GM19023 (cell line): Measurements from ENCODE around the gene SNRPD1.
"Not testable (repeated sequence)": the region's sequence is repeated elsewhere in the genome, so short reads cannot be mapped to it uniquely, and the experiment has no call there.

ENCODE experiments used
- ATAC-seq: cut with Tn5 transposase; IDR thresholded peaks from one replicate; pipeline ENCODE4 v1.9.1; 2021; ENCODE audit warnings: mild to moderate bottlenecking, moderate library complexity; ENCODE audit not compliant: unreplicated experiment

SNRPD1 gene

GRCh38 chr18:21612125-21613039 lies at the start of gene SNRPD1:
Gene SNRPD1 (plus strand): TSS chr18:21612314. CDS start chr18:21612430, 116 bp downstream.
- ATAC-seq, result peak; percentile 99

- ATAC-seq, result no peak
Observed at GRCh38 chr18:21571772-21572171, 40.3 kb upstream of the SNRPD1 start.

GRCh38 chr18:21575656-21576055 lies 36.5 kb upstream of the SNRPD1 start:
- ATAC-seq, result no peak

- no peak for ATAC-seq
Observed at GRCh38 chr18:21584391-21584790, 27.7 kb upstream of the SNRPD1 start.

- ATAC-seq, result not testable (repeated sequence)
Observed at GRCh38 chr18:21592361-21592760, 19.8 kb upstream of the SNRPD1 start.

GRCh38 chr18:21593540-21594257 lies 18.4 kb upstream of the SNRPD1 start:
- no peak for ATAC-seq

GRCh38 chr18:21597620-21598019 lies 14.5 kb upstream of the SNRPD1 start:
- ATAC-seq, result no peak

GRCh38 chr18:21598726-21599584 lies 13.2 kb upstream of the SNRPD1 start:
- ATAC-seq, result no peak

GRCh38 chr18:21599585-21600525 lies 12.3 kb upstream of the SNRPD1 start:
- ATAC-seq, result peak; percentile 50

GRCh38 chr18:21600526-21601410 lies 11.3 kb upstream of the SNRPD1 start, which contains the start of gene ESCO1:
Gene ESCO1 (minus strand): TSS chr18:21600704. CDS start chr18:21574843, 25,861 bp downstream.
- peak; percentile 83 for ATAC-seq

GRCh38 chr18:21602299-21602587 lies 9.9 kb upstream of the SNRPD1 start:
- no peak for ATAC-seq

- no peak for ATAC-seq
Observed at GRCh38 chr18:21604671-21605070, 7.4 kb upstream of the SNRPD1 start.

GRCh38 chr18:21605213-21605612 lies 6.9 kb upstream of the SNRPD1 start:
- ATAC-seq, result no peak

GRCh38 chr18:21611401-21612124 lies 551 bp upstream of the SNRPD1 start:
- ATAC-seq, result peak; percentile 1

GRCh38 chr18:21621640-21622039 lies 9.5 kb downstream of the SNRPD1 start:
- ATAC-seq, result not testable (repeated sequence)

GRCh38 chr18:21629089-21629832 lies 17.1 kb downstream of the SNRPD1 start:
- peak; percentile 98 for ATAC-seq

- ATAC-seq, result no peak
Observed at GRCh38 chr18:21632393-21632792, 20.3 kb downstream of the SNRPD1 start.
